ENCODE measurements around the gene RNF144B.

The RNF144B gene

DNA sequence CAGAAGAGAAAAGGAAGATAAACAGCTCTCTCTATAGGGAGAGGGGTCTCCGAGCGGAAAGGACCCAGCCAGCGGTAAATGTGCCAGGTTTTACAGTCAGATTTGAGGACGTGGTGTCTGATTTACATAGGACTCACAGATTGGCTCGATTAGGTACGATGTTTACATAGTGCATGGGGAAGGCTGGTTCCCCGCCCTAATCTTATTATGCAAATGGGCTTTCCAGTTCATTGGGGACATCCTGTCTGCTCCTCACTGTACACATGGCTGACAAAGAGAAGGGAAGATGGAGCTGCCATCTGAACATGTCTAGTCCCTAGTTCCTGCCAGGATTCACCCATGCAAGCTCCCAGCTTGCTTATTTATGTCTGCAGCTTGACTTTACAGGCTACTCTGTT is 119.9 kb downstream of the RNF144B start:
- DNase-seq (ENCODE audit: low read depth, low spot score) = no peak
- CTCF ChIA-PET = interaction anchor here (1.4 to 10.5 kb wide), 2 partner anchors 184 to 385 kb away, joined by 3 to 490 read pairs; no protein-coding TSS in a partner anchor
- H3K4me3 ChIP-seq (ENCODE audit: low read depth, low read length) = no peak overlapping the region
- TF ChIP-seq, protein P1, sequence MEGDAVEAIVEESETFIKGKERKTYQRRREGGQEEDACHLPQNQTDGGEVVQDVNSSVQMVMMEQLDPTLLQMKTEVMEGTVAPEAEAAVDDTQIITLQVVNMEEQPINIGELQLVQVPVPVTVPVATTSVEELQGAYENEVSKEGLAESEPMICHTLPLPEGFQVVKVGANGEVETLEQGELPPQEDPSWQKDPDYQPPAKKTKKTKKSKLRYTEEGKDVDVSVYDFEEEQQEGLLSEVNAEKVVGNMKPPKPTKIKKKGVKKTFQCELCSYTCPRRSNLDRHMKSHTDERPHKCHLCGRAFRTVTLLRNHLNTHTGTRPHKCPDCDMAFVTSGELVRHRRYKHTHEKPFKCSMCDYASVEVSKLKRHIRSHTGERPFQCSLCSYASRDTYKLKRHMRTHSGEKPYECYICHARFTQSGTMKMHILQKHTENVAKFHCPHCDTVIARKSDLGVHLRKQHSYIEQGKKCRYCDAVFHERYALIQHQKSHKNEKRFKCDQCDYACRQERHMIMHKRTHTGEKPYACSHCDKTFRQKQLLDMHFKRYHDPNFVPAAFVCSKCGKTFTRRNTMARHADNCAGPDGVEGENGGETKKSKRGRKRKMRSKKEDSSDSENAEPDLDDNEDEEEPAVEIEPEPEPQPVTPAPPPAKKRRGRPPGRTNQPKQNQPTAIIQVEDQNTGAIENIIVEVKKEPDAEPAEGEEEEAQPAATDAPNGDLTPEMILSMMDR (IDR thresholded peaks at IDR 0.05; ENCODE audit: insufficient read depth, low read length, missing control alignments) = no peak
- POLR2A ChIA-PET = no interaction called here

DNA sequence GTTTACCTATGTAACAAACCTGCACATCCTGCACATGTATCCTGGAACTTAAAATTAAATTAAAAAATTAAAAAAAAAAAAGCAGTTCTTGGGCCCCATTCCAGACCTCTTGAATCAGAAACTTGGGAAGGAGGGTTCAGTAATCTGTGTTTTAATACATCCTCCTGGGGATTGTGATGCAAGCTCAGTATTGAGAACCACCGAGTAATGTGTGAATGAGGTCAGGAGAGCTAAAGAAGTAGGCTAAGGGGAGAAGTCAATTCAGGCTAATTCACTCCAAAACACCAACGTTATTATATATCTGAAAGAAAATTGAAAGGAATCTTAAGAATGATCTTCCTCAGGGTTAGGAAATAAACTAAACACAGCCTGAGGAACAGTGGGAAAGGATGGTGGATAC is 120.4 kb downstream of the RNF144B start:
- H3K4me3 ChIP-seq (ENCODE audit: low read depth, low read length) = no peak overlapping the region
- DNase-seq (ENCODE audit: low read depth, low spot score) = no peak
- ChIA-PET POLR2A (no interaction called here), CTCF (interaction anchor here (1.1 to 10.5 kb wide), 2 partner anchors 185 to 195 kb away, joined by 3 to 490 read pairs; no protein-coding TSS in a partner anchor)
- TF ChIP-seq, protein P1 (IDR thresholded peaks at IDR 0.05; ENCODE audit: insufficient read depth, low read length, missing control alignments) = no peak

DNA sequence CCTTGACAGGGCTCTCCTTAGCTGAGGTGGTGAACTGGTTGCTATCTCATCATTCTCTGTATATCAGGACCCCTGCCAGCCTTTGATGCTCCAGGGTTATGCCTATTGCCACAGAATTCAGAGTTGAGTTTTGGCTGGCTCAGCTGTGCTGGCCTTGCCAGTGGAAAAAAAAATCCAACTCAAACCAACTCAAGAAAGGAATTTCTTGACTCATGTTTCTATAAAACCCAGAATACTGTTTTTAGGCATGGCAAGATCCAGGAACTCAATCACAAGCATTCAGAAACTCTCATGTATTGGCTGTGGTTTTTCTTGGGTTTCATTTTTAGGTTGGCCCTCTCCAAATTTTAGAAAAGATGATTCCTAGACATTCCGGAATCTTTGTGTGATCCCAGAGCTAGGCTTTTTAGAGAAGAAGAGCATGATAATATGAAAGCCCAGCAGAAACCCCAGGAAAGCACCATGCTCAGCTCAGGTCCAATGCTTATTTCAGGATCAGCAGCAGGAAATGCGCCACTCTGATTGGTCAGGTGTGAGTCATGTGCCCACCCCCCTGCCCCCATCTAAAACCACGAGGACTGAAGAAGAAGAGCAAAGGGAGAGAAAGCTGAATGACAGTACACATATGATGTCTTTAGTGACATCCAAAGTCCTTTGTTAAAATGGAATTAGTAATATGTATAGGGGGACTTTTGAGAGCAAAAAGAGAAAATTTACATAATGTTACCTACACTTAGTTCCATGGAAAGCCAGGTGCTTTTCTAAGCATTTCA is 122.9 kb downstream of the RNF144B start:
- TF ChIP-seq, protein P1 (IDR thresholded peaks at IDR 0.05; ENCODE audit: insufficient read depth, low read length, missing control alignments) = no peak
- no peak for DNase-seq (ENCODE audit: low read depth, low spot score)
- POLR2A ChIA-PET = interaction anchor here (0.7 kb wide), 1 partner anchor 107 kb away, joined by 3 read pairs; no protein-coding TSS in a partner anchor
- CTCF ChIA-PET = interaction anchor here (10.5 kb wide), 1 partner anchor 187 kb away, joined by 490 read pairs; no protein-coding TSS in a partner anchor
- H3K4me3 ChIP-seq (ENCODE audit: low read depth, low read length) = no peak overlapping the region

DNA sequence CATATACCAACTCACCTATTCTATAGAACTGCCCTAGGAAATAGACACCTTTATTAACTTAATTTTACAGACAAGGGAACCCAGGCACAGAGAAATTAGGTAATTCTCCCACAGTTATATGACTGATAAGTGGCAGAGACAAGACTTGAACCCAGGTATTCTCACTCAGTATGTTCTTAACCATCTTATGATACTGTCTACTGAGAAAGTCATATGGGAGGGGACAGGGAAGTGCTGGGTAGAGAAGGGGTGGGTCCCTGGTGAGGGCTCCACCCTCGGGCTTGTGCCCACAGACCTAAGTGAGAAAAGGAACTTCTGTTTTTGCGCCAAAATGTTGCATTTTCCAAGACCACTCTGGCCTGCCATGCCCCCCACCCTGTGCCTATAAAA is 123.5 kb downstream of the RNF144B start:
- ChIA-PET POLR2A (interaction anchor here (0.7 kb wide), 1 partner anchor 108 kb away, joined by 3 read pairs; no protein-coding TSS in a partner anchor), CTCF (interaction anchor here (10.5 kb wide), 1 partner anchor 188 kb away, joined by 490 read pairs; no protein-coding TSS in a partner anchor)
- TF ChIP-seq, protein P1 (IDR thresholded peaks at IDR 0.05; ENCODE audit: insufficient read depth, low read length, missing control alignments) = no peak
- DNase-seq (ENCODE audit: low read depth, low spot score) = no peak
- no peak overlapping the region for H3K4me3 ChIP-seq (ENCODE audit: low read depth, low read length)

DNA sequence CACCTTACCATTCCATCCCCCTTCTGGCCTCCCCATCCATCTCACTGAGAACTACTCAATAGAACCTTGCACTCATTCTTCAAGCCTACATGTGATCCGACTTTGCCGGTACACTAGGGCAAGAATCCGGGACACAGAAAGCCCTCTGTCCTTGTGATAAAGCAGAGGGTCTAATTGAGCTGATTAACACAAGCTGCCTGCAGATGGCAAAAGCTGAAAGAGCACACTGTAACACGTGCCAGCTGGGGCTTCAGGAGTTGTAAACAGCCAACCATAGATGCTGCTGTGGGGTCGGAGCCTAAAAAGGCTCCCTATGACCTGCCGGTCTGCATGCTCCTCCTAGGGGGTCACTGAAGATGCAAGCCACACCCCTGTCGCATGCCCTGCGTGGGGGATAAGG is 124.1 kb downstream of the RNF144B start:
- CTCF ChIA-PET = interaction anchor here (10.5 kb wide), 1 partner anchor 189 kb away, joined by 490 read pairs; no protein-coding TSS in a partner anchor
- POLR2A ChIA-PET = no interaction called here
- DNase-seq (ENCODE audit: low read depth, low spot score) = no peak
- TF ChIP-seq, protein P1 (IDR thresholded peaks at IDR 0.05; ENCODE audit: insufficient read depth, low read length, missing control alignments) = no peak
- no peak overlapping the region for H3K4me3 ChIP-seq (ENCODE audit: low read depth, low read length)

DNA sequence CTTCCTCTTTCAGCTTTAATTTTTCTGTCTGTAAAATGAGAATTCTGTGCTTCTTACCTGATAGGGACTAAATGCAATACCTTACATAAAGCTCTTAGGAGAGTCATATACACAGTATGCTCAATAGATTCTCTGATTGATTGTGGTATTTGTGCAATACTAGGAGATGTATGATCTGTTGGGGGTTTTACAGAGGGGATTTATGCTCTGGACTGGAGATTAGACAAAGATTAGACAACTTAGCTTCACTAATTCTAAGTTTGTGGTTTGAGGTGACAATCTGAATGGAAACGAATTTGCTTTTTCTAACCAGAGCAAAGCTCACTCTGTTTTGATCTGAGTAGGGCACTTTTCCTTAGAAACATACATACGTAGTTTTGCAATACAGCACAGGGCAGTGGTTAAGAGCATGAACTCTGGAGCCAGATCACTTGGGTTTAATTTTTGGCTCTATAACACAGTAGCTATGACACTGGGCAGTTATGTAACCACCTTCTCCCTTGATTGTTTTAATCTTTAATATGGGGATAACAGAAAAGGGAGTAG is 126.2 kb downstream of the RNF144B start:
- DNase-seq (ENCODE audit: low read depth, low spot score) = no peak
- TF ChIP-seq, protein P1 (IDR thresholded peaks at IDR 0.05; ENCODE audit: insufficient read depth, low read length, missing control alignments) = no peak
- POLR2A ChIA-PET = no interaction called here
- no peak overlapping the region for H3K4me3 ChIP-seq (ENCODE audit: low read depth, low read length)
- CTCF ChIA-PET = interaction anchor here (0.9 to 2.2 kb wide), 3 partner anchors 10 to 190 kb away, joined by 4 to 7 read pairs (median 7); no protein-coding TSS in a partner anchor

Measured in AG04449 (cell line).